GM12873 (cell line): ENCODE results near the gene NMRK1.

Experiments
- TF ChIP-seq, protein P1 (sequence below): IDR thresholded peaks from 2 replicates; pipeline ENCODE4 v1.5.1; 2012; ENCODE audit warnings: low read depth, mild to moderate bottlenecking, moderate library complexity, low read length, control low read depth; ENCODE audit not compliant: insufficient read depth; ENCODE audit errors: missing control alignments

The NMRK1 gene

DNA sequence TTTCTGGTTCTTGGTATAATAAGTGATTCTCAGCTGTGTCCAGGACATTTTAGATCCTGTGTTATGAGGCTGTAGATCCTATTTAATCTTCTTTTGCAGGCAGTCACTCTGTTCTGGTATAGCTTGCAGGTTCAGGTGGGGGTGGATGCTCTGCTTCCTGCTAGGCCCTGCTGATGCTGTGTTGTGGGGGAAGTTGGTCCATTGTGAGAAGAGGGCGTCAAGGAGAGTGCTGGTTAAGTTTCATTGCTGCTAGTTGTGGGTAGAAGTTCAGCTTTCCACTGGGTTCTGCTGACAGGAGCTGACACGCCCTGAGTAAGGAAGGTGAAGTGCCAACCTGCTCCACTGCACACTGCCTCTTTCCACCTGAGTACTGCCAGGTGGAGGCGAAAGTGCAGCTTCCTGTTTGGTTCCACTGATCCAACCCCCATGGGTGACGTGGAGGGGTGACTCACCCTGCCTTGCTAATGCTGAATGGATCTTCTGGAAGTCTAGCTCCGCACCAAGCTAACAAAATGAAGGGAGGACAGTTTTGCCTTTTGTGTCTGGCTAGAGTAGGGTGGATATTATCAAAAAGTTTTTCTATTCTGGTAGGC lies 16.3 kb downstream of the NMRK1 start:
- TF ChIP-seq, protein P1, sequence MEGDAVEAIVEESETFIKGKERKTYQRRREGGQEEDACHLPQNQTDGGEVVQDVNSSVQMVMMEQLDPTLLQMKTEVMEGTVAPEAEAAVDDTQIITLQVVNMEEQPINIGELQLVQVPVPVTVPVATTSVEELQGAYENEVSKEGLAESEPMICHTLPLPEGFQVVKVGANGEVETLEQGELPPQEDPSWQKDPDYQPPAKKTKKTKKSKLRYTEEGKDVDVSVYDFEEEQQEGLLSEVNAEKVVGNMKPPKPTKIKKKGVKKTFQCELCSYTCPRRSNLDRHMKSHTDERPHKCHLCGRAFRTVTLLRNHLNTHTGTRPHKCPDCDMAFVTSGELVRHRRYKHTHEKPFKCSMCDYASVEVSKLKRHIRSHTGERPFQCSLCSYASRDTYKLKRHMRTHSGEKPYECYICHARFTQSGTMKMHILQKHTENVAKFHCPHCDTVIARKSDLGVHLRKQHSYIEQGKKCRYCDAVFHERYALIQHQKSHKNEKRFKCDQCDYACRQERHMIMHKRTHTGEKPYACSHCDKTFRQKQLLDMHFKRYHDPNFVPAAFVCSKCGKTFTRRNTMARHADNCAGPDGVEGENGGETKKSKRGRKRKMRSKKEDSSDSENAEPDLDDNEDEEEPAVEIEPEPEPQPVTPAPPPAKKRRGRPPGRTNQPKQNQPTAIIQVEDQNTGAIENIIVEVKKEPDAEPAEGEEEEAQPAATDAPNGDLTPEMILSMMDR, result no peak

DNA sequence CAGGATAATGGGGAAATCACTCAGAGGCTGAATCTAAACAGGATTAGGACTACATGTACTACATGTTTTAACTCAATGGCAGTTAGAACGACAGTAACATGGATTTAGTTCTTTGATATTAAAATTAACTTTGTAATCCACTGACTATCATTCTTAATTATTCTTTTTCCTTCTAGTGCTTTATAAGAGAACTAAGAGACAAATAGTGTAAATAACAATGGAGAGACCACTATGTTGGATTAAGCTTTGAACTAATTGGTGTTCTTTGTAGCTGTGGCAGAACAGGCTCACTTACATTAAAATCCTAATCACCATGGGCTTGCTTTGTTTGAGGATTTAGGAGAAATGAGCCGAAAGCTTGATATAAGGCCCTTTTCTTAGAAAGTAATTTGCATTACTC lies 18.8 kb downstream of the NMRK1 start:
- TF ChIP-seq, protein P1, result no peak

DNA sequence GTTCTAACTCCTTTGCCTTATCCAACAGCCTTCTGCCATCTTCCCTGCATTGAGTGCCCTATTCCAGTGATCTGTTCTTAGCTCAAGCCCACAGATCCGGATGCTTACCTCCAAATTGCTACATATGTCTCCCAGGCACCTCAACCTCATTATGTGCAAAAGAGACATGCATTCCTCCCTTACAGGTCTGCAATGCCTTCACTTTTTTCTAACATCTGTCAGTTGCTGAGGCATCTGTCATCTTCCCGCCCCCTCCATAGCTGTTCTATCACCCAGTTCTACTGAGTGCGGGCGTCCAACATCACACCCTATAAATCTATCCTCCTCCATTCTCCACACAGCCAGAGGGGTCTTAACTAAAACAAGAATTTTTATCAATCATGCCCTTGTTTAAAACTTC lies 20.1 kb downstream of the NMRK1 start:
- TF ChIP-seq, protein P1, result no peak

DNA sequence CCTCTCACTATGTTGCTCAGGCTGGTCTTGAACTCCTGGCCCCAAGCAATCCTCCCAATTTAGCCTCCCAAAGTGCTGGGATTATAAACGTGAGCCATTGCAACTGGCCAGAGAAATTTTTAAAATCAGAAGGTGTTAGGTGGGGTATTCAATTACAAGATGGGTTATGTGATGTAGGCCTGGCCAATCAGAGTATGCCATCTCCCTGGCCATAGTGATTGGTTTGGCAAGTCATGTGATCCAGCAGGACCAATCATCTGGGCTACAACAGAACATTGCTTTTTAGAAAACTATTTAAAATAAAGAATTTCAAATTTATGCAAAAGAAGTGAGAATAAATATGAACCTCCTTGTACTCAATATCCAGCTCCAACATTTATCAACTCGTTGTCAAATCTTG lies 22.4 kb downstream of the NMRK1 start:
- TF ChIP-seq, protein P1, result no peak

DNA sequence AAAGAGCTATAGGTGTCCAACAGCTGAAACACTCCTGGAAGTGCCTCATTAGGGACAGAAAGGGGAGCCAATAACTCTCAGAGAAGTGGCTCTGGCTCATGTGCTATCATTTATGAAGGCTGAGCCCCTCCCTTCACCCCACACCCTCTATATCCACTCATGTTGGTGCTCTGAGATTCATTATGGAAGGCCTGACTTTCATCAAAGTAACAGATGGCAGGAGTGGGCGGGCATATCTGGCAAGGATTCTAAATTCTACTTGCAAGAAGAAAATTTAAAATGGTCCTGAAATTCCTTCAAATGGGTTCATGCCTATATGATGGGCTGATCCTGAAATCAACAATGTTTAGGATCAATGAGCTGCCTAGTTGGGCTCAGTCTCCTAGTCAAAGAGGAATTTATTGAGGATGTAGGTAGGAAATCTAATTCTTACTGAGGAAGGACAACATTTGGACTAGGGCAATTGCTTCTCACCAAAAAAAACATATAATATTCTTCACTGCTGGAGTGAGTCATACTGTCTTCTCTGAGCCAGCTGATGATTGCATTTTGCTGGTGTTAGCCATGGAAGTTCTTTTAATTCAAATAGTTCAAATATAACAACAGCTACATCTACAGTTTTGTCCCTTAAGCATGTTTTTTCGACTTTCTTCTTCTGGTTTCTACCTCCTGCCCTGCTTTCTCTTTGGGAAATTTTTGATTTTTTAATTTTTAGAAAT lies 23.5 kb downstream of the NMRK1 start:
- TF ChIP-seq, protein P1, result no peak

DNA sequence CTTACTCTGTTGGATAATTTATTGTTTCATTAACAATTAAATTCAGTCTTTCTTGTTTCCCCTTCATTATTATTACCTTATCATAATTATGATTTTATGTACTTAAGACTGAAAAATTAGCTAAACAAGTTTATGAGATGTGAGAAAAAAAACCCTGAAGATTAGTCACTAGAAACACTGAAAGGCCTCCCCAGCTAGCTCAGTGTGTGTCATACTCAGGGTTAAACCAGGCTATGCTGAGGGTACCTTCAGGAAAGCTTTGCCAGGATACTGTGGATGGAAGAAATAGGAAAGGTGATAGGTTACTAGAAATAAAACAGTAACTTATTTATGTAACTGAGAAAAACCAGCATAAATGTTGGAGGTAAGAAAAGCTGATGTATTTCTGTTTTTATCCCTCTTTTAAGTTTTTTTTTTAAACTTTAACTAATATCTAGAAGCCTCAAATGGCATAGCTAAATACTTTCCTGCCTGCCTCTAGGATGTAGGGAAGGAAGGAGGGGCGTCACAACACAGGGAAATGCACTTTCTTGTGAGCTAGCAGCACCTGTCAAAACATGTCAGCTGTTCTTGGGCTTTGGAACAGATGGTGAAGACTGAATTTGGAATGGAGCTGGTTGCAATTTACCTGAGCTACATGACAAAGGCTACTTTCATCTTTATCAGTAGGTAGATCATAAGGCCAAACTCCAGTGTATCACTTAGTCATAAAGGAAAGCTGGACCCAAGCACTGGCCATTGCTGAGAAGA lies 24.2 kb downstream of the NMRK1 start:
- TF ChIP-seq, protein P1, result no peak

DNA sequence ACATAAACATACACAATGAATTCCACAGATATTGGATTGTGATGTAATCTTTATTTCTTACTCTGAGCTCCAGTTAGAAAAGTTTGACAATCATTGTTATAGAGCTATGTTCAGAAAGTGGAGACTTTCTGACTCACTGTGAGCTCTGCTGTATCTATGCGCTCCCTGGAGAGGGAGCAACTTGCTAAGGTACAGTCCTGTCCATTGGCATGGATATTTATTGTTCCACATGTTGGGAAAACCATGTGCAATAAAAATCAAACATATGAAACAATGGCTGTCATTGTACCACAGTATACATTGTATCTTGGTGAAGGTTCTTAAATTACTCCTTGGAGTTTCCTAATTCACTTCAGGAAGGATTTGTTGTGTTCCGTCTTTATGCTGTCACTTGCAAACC lies 26.8 kb downstream of the NMRK1 start:
- TF ChIP-seq, protein P1, result no peak
